OCI-LY1 (cell line): ENCODE measurements around the gene EZH2.

Experiments used
- H2AFZ ChIP-seq: fragments of 200-600 bp; sonication (generic), shearing (Covaris generic); 2 replicates; pipeline ENCODE4 v1.6.0; 2014; ENCODE audit warnings: antibody characterized with exemption, mild to moderate bottlenecking, low read length
- H3F3A ChIP-seq: fragments of 200-600 bp; sonication (generic), shearing (Covaris generic); 2 replicates; pipeline ENCODE4 v1.6.0; 2014; ENCODE audit warnings: mild to moderate bottlenecking, antibody characterized with exemption, low read length, moderate library complexity; ENCODE audit not compliant: insufficient read depth
- H3K27ac ChIP-seq: fragments of 200-600 bp; sonication (generic); 2 replicates; pipeline ENCODE4 v1.5.1; 2014; ENCODE audit warnings: low read length, mixed run types, mild to moderate bottlenecking, low read depth; ENCODE audit not compliant: poor library complexity, severe bottlenecking
- H3K27me3 ChIP-seq: fragments of 200-600 bp; sonication (generic); 2 replicates; pipeline ENCODE4 v1.6.0; 2014; ENCODE audit warnings: antibody characterized with exemption, mild to moderate bottlenecking, low read length, moderate library complexity; ENCODE audit not compliant: insufficient read depth
- H3K36me3 ChIP-seq: fragments of 200-600 bp; sonication (generic); 2 replicates; pipeline ENCODE4 v1.6.1; 2014; ENCODE audit warnings: mild to moderate bottlenecking, antibody characterized with exemption, low read length, moderate library complexity, mixed read lengths; ENCODE audit not compliant: insufficient read depth
- H3K4me1 ChIP-seq: fragments of 200-600 bp; sonication (generic); 2 replicates; pipeline ENCODE4 v1.5.1; 2014; ENCODE audit warnings: mild to moderate bottlenecking, low read length, moderate library complexity; ENCODE audit not compliant: insufficient read depth, severe bottlenecking
- H3K4me2 ChIP-seq: fragments of 200-600 bp; sonication (generic), shearing (Covaris generic); 2 replicates; pipeline ENCODE4 v1.6.1; 2014; ENCODE audit warnings: low read length
- H3K4me3 ChIP-seq: fragments of 200-600 bp; sonication (generic); 2 replicates; pipeline ENCODE4 v1.5.1; 2014; ENCODE audit warnings: low read length, low read depth, mild to moderate bottlenecking, mixed read lengths; ENCODE audit not compliant: poor library complexity, severe bottlenecking
- H3K79me2 ChIP-seq: fragments of 200-600 bp; shearing (Covaris generic); 2 replicates; pipeline ENCODE4 v1.6.1; 2016; ENCODE audit warnings: mixed run types, low read length, mixed read lengths; ENCODE audit not compliant: insufficient read depth
- H3K9ac ChIP-seq: fragments of 200-600 bp; sonication (generic), shearing (Covaris generic); 2 replicates; pipeline ENCODE4 v1.6.1; 2014; ENCODE audit warnings: mild to moderate bottlenecking, low read length, mixed read lengths
- H3K9me2 ChIP-seq: fragments of 200-600 bp; sonication (generic), shearing (Covaris generic); 2 replicates; pipeline ENCODE4 v1.6.1; 2014; ENCODE audit warnings: low read depth, mild to moderate bottlenecking, low read length, mixed read lengths
- H3K9me3 ChIP-seq: fragments of 200-600 bp; shearing (Covaris generic); 2 replicates; pipeline ENCODE4 v1.6.1; 2014; ENCODE audit warnings: low read length, mixed read lengths
- H4K20me1 ChIP-seq: fragments of 200-600 bp; sonication (generic), shearing (Covaris generic); 2 replicates; pipeline ENCODE4 v1.6.0; 2016; ENCODE audit warnings: mild to moderate bottlenecking, low read length; ENCODE audit not compliant: insufficient read depth
- EZH2 ChIP-seq: fragments of 200-600 bp; sonication (generic), shearing (Covaris generic); IDR thresholded peaks from 2 replicates; pipeline ENCODE4 v1.8.0; 2017; ENCODE audit warnings: borderline replicate concordance, mixed run types, mild to moderate bottlenecking, antibody characterized with exemption, low read length, moderate library complexity, mixed read lengths
- TF ChIP-seq, protein P1 (sequence below): fragments of 200-600 bp; sonication (generic), shearing (Covaris generic); IDR thresholded peaks from 2 replicates; pipeline ENCODE4 v1.5.1; 2017; ENCODE audit warnings: mild to moderate bottlenecking, antibody characterized with exemption, low read length, moderate library complexity, mixed read lengths

Gene EZH2

DNA sequence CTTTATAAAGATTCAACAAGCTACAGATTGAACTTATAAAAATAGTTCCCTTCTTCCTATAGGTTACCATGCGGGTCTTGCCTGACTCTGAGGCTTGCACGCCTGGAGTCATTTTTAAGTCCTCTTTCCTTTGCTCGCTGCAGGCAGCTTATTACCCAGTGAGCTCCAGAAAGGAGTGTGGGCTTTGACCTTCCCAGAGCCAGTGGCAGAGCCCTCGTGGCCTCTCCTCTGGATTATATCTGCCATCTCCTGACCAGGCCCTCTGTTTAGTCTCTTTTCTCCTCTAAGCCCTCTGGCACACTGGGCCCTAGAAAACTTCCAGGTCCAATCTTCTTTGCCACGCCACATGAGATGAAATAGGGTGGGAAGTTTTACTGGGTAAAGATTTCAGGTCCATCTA, 39.9 kb upstream of the EZH2 start:
- Histone ChIP-seq H2AFZ (no peak overlapping the region), H3K9ac (no peak overlapping the region), H3K4me2 (no peak overlapping the region), H3K9me3 (no peaks in the 10 kb centered on the region), H4K20me1 (no peaks in the 10 kb centered on the region), H3K79me2 (no peaks in the 10 kb centered on the region), H3K27me3 (no peaks in the 10 kb centered on the region), H3F3A (no peaks in the 10 kb centered on the region), H3K4me3 (no peak overlapping the region), H3K4me1 (no peaks in the 10 kb centered on the region), H3K9me2 (no peaks in the 10 kb centered on the region), H3K36me3 (no peaks in the 10 kb centered on the region), H3K27ac (no peak overlapping the region)
- TF ChIP-seq EZH2, result no peak
- TF ChIP-seq, protein P1, sequence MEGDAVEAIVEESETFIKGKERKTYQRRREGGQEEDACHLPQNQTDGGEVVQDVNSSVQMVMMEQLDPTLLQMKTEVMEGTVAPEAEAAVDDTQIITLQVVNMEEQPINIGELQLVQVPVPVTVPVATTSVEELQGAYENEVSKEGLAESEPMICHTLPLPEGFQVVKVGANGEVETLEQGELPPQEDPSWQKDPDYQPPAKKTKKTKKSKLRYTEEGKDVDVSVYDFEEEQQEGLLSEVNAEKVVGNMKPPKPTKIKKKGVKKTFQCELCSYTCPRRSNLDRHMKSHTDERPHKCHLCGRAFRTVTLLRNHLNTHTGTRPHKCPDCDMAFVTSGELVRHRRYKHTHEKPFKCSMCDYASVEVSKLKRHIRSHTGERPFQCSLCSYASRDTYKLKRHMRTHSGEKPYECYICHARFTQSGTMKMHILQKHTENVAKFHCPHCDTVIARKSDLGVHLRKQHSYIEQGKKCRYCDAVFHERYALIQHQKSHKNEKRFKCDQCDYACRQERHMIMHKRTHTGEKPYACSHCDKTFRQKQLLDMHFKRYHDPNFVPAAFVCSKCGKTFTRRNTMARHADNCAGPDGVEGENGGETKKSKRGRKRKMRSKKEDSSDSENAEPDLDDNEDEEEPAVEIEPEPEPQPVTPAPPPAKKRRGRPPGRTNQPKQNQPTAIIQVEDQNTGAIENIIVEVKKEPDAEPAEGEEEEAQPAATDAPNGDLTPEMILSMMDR, result no peak

DNA sequence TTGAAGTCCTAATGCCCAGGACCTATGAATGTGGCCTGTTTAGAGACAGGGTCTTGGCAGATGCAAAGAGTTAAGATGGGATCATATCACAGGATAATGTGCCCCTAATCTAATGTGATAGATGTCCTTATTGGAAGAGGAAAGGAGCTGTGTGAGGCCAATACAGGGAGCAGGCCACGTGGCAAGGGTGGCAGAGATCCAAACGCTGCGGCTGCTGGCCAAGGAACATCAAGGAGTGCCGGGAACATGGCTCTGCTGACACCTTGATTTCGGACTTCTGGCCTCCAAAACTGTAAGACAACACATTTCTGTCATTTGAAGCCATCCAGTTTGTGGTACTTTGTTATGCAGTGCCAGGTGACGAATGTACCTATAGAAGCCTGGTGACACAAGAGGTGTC, 37.7 kb upstream of the EZH2 start:
- no peaks in the 10 kb centered on the region for H3K27me3 ChIP-seq
- no peaks in the 10 kb centered on the region for H3K79me2 ChIP-seq
- H3K4me3 ChIP-seq, result no peak overlapping the region
- H3K4me1 ChIP-seq, result no peaks in the 10 kb centered on the region
- H3F3A ChIP-seq, result no peaks in the 10 kb centered on the region
- no peak overlapping the region for H2AFZ ChIP-seq
- TF ChIP-seq, protein P1, result no peak
- TF ChIP-seq EZH2, result no peak
- no peaks in the 10 kb centered on the region for H3K9me2 ChIP-seq
- no peaks in the 10 kb centered on the region for H4K20me1 ChIP-seq
- no peak overlapping the region for H3K9ac ChIP-seq
- H3K27ac ChIP-seq, result no peak overlapping the region
- H3K36me3 ChIP-seq, result no peaks in the 10 kb centered on the region
- H3K4me2 ChIP-seq, result no peak overlapping the region
- no peaks in the 10 kb centered on the region for H3K9me3 ChIP-seq

DNA sequence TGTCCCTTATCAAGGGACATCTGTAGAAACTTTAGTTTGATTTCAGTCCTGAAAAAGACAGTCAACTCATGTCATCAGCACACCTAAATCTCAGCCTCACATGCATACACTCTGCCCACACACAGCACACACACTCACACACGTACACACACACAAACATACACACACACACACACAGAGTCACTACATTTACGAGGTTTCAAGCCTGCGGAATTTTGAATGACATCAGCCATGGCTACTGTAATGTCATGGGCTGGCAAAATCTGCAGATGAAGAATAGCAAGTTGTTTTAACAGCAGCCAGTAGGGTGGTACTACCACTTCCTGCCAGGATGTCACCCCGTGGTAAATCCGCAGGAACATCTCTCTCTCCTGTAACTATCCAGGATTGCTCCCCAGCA, 37.1 kb upstream of the EZH2 start:
- H3K4me1 ChIP-seq, result no peaks in the 10 kb centered on the region
- H2AFZ ChIP-seq, result no peak overlapping the region
- TF ChIP-seq EZH2, result no peak
- TF ChIP-seq, protein P1, result no peak
- no peak overlapping the region for H3K4me3 ChIP-seq
- no peak overlapping the region for H3K4me2 ChIP-seq
- H3K9me2 ChIP-seq, result no peaks in the 10 kb centered on the region
- no peaks in the 10 kb centered on the region for H3F3A ChIP-seq
- no peaks in the 10 kb centered on the region for H3K27me3 ChIP-seq
- no peaks in the 10 kb centered on the region for H3K9me3 ChIP-seq
- H4K20me1 ChIP-seq, result no peaks in the 10 kb centered on the region
- no peak overlapping the region for H3K27ac ChIP-seq
- H3K9ac ChIP-seq, result no peak overlapping the region
- no peaks in the 10 kb centered on the region for H3K36me3 ChIP-seq
- no peaks in the 10 kb centered on the region for H3K79me2 ChIP-seq
